ENCODE results near the gene SIN3B. TPM values are rescaled to one million over a fixed set of nuclear protein-coding genes. Genes with fewer than 3 reads are reported as not detected.

SIN3B gene
- total RNA-seq, 1 donor from 2014 or later, result 73.1 TPM

DNA sequence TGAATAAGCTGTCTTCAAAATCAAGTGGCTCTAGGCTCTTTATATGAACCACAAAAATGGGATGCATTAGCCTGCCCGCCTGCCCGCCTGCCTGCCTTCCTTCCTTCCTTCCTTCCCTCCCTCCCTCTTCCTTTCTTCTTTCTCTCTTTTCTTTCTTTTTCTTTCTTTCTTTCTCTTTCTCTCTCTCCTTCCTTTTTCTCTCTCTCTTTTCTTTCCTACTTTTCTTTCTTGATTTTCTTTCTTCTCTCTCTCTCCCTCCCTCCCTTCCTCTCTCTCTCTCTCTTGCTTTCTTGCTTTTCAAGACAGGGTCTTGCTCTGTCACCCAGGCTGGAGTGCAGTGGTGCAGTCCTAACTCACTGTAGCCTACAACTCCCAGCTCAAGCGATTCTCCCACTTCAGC is 86.5 kb downstream of the SIN3B start:
- ATAC-seq (ENCODE audit: low read depth), result no peak
- peaks cover 8% of the 10 kb centered on the region for H3K27me3 Mint-ChIP-seq
- DNase-seq, result no peak
- TF ChIP-seq, protein P1, sequence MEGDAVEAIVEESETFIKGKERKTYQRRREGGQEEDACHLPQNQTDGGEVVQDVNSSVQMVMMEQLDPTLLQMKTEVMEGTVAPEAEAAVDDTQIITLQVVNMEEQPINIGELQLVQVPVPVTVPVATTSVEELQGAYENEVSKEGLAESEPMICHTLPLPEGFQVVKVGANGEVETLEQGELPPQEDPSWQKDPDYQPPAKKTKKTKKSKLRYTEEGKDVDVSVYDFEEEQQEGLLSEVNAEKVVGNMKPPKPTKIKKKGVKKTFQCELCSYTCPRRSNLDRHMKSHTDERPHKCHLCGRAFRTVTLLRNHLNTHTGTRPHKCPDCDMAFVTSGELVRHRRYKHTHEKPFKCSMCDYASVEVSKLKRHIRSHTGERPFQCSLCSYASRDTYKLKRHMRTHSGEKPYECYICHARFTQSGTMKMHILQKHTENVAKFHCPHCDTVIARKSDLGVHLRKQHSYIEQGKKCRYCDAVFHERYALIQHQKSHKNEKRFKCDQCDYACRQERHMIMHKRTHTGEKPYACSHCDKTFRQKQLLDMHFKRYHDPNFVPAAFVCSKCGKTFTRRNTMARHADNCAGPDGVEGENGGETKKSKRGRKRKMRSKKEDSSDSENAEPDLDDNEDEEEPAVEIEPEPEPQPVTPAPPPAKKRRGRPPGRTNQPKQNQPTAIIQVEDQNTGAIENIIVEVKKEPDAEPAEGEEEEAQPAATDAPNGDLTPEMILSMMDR (IDR thresholded peaks at IDR 0.05), result no peak
- CTCF ChIA-PET, result no interaction called here
- peaks cover 20% of the 10 kb centered on the region for H3K9me3 Mint-ChIP-seq
- H3K4me3 Mint-ChIP-seq, result no peak overlapping the region
- H3K4me1 Mint-ChIP-seq, result no peaks in the 10 kb centered on the region
- intact Hi-C loops (cut with micrococcal nuclease), result no loop called here
- H3K27ac Mint-ChIP-seq, result no peak overlapping the region
- POLR2A ChIA-PET, result no interaction called here
- no peaks in the 10 kb centered on the region for H3K36me3 Mint-ChIP-seq (ENCODE audit: low read depth)

DNA sequence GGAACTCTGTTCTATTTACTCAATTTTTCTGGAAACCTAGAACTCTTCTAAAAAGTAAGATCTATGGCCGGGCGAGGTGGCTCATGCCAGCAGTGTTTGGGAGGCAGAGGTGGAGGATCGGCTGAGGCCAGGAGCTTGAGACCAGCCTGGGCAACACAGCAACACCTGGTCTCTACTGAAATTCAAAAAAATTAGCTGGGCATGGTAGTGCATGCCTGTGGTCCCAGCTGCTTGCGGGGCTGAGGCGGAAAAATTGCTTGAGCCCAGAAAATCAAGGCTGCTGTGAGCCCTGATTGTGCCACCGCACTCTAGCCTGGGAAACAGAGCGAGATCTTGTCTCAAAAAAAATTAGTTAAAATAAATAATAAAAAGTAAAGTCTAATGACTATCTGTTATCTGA is 88.2 kb downstream of the SIN3B start:
- TF ChIP-seq, protein P1 (IDR thresholded peaks at IDR 0.05), result no peak
- intact Hi-C loops (cut with micrococcal nuclease), result no loop called here
- Mint-ChIP-seq H3K4me1 (no peaks in the 10 kb centered on the region), H3K36me3 (ENCODE audit: low read depth) (no peaks in the 10 kb centered on the region), H3K27ac (no peak overlapping the region), H3K9me3 (peaks cover 16% of the 10 kb centered on the region), H3K27me3 (peaks cover 8% of the 10 kb centered on the region), H3K4me3 (no peak overlapping the region)
- ChIA-PET CTCF (no interaction called here), POLR2A (no interaction called here)
- ATAC-seq (ENCODE audit: low read depth), result no peak
- DNase-seq, result no peak

DNA sequence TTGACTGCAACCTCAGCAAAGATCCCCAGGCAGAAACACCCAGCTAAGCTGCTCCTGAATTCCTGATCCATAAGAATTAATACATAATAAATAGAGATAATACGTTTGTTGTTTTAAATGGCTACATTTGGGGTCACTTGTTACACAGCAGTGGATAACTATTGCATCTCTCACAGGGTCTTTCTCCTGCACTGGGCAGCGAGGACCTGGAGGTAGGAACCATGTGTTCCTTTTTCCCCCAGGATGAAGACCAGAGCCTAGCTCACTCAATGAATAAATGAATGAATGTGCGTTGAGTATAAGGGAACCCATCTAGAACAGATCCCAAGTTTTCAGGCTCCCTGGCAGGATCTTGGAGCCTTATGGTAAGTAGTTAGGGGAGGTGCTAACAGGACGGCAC is 90.3 kb downstream of the SIN3B start:
- intact Hi-C loops (cut with micrococcal nuclease), result no loop called here
- ChIA-PET POLR2A (no interaction called here), CTCF (no interaction called here)
- no peak for DNase-seq
- no peaks in the 10 kb centered on the region for H3K36me3 Mint-ChIP-seq (ENCODE audit: low read depth)
- no peak overlapping the region for H3K27ac Mint-ChIP-seq
- H3K4me3 Mint-ChIP-seq, result no peak overlapping the region
- TF ChIP-seq, protein P1 (IDR thresholded peaks at IDR 0.05), result no peak
- ATAC-seq (ENCODE audit: low read depth), result no peak
- H3K27me3 Mint-ChIP-seq, result peaks cover 8% of the 10 kb centered on the region
- no peaks in the 10 kb centered on the region for H3K4me1 Mint-ChIP-seq
- H3K9me3 Mint-ChIP-seq, result peaks cover 2% of the 10 kb centered on the region

DNA sequence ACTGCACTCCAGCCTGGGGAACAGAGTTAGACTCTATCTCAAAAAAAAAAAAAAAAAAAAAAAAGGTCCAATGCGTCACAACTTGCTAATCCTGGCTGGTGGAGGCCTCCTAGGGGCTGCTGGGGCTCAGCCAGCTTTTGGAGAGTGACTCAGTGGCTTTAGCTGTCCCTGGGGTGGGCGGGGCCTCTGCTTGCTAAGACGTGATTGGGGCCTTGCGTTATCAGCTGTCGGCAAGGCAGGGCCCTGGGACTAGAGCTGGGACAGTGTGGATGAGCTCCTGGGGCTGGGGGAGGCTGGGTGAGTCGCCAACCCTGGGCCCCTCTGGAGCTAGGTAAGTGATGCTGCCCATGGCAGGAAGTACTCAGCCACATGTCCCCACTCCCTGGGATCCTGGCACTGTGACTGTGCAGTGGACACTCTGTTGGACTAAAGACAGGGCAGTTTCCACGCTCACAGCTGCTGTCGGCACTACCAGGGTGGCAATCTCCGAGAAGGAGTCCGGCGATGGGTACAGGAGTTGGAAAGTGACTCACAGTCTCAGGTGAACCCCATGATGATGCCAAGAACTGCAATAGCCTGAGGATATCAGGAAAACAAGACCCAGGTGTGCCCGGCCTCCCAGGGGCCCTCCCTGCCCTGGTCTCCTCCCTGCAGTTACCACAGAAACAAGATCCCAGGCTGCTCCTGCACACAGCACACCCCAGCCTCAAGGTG is 91.8 kb downstream of the SIN3B start:
- TF ChIP-seq, protein P1 (IDR thresholded peaks at IDR 0.05), result no peak
- Mint-ChIP-seq H3K9me3 (peaks cover 2% of the 10 kb centered on the region), H3K4me1 (no peaks in the 10 kb centered on the region), H3K27me3 (peaks cover 8% of the 10 kb centered on the region), H3K36me3 (ENCODE audit: low read depth) (no peaks in the 10 kb centered on the region), H3K27ac (no peak overlapping the region), H3K4me3 (no peak overlapping the region)
- CTCF ChIA-PET, result no interaction called here
- intact Hi-C loops (cut with micrococcal nuclease), result no loop called here
- no peak for DNase-seq
- POLR2A ChIA-PET, result no interaction called here
- ATAC-seq (ENCODE audit: low read depth), result no peak

DNA sequence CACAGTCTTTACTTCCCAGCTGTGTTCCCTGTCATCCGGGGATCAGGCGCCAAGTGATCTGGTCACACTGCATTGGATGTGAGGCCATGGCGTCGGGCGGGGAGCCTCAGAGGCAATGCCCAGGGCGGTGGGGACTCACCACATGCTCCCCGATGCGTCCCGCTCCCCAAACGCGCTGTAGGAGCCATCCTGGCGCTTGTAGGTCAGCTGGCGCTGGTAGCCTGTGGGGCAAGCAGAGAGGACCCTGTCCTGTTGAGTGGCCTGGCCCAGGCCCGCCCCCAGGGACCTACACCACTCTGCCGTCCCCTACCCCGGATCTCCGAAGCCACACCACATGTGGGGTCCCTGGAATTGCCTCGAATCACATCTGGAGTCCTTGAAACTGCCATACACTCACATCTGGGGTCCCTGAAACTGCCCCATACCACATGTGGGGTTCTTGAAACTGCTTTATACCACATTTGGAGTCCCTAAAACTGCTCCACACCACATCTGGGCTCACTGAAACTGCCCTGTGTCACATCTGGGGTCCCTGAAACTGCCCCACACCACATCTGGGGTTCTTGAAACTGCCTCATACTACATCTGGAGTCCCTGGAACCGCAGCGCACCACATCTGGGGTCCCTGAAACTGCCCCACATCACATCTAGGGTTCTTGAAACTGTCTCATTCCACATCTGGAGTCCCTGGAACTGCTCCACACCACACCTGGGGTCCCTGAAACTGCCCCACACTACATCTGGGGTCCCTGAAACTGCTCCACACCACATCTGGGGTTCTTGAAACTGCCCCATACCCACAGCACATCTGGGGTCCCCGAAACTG is 92.8 kb downstream of the SIN3B start:
- intact Hi-C loops (cut with micrococcal nuclease), result no loop called here
- no peak for DNase-seq
- ChIA-PET POLR2A (no interaction called here), CTCF (no interaction called here)
- TF ChIP-seq, protein P1 (IDR thresholded peaks at IDR 0.05), result no peak
- no peak for ATAC-seq (ENCODE audit: low read depth)
- Mint-ChIP-seq H3K4me3 (no peak overlapping the region), H3K36me3 (ENCODE audit: low read depth) (no peaks in the 10 kb centered on the region), H3K27ac (no peak overlapping the region), H3K4me1 (no peaks in the 10 kb centered on the region), H3K27me3 (peaks cover 7% of the 10 kb centered on the region), H3K9me3 (peaks cover 6% of the 10 kb centered on the region)
